ENCODE measurements around the gene YRDC.

- TF ChIP-seq CTCF (IDR thresholded peaks at IDR 0.05) (no peak), POLR2A (IDR thresholded peaks at IDR 0.05) (no peak)
Measured at GRCh38 chr1:37802439-37802838, 5.6 kb downstream of the YRDC start.

Data from Peyer's patch (tissue), 4 donors.